ENCODE data around the gene NVL. TPM values are rescaled to one million over a fixed set of nuclear protein-coding genes. Genes with fewer than 3 reads are reported as not detected.

NVL gene
- total and polyA plus RNA-seq, 2 donors (not counting 3 experiments of a cell fraction or from before 2014, with no cell fraction given) = 16.7 to 30.3 TPM

DNA sequence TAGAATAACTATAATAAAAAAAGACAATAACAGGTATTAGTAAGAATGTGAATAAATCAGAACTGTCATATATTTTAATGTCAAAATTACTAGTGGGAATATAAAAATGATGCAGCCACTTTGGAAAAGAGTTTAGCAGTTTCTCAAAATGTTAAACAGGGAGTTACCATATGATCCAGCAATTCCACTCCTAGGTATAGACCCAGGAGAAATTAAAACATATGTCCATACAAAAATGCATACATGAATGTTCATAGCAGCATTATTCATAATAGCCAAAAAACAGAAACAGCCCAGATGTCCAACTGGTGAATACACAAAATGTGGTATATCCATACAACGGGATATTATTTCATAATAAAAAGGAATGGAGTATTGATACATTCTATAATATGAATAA is 71.6 kb downstream of the NVL start:
- H4K20me1 ChIP-seq (replicated peaks; ENCODE audit: control insufficient read depth, extremely low read depth, insufficient read depth, low read length) = no peaks in the 10 kb centered on the region
- FAIRE-seq (no peak), DNase-seq (ENCODE audit: low read depth, low spot score) (no peak)
- dilution Hi-C loops (cut with MboI; ENCODE audit: extremely low pct_ligation_motif_present, low sequenced_read_pairs) (no loop called here), intact Hi-C loops (cut with micrococcal nuclease) (no loop called here)
- ChIA-PET CTCF (interaction anchor here (1.9 kb wide), 1 partner anchor 11 kb away, joined by 6 read pairs; no protein-coding TSS in a partner anchor), POLR2A (no interaction called here)
- no peak overlapping the region for H3K4me2 ChIP-seq (ENCODE audit: insufficient read depth, low read length)
- no peaks in the 10 kb centered on the region for H3K9me3 ChIP-seq (replicated peaks; ENCODE audit: control insufficient read depth, insufficient read depth, low read length)
- BruUV-seq (replicated peaks) = no TSS peak
- no peaks in the 10 kb centered on the region for H3K79me2 ChIP-seq (ENCODE audit: control insufficient read depth, insufficient read depth, low read length)
- no peak overlapping the region for H2AFZ ChIP-seq (ENCODE audit: low read depth, low read length)
- no peak overlapping the region for H3K27ac ChIP-seq (ENCODE audit: insufficient read depth, low read depth, low read length)
- H3K9ac ChIP-seq (replicated peaks; ENCODE audit: extremely low read depth, insufficient read depth, low read length) = no peak overlapping the region
- TF ChIP-seq, protein P1, sequence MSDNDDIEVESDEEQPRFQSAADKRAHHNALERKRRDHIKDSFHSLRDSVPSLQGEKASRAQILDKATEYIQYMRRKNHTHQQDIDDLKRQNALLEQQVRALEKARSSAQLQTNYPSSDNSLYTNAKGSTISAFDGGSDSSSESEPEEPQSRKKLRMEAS (IDR thresholded peaks at IDR 0.05; ENCODE audit: insufficient read depth, insufficient read length) = no peak
- TF ChIP-seq FOS (IDR thresholded peaks at IDR 0.05; ENCODE audit: borderline replicate concordance, insufficient read depth, low read length) (no peak), JUN (IDR thresholded peaks at IDR 0.05; ENCODE audit: borderline replicate concordance, insufficient read depth, insufficient read length, low read depth) (no peak), EZH2 (IDR thresholded peaks at IDR 0.05; ENCODE audit: borderline replicate concordance, low read depth, low read length, severe bottlenecking) (no peak), MYC (IDR thresholded peaks at IDR 0.05; ENCODE audit: low read depth, low read length) (no peak)
- H3K4me3 ChIP-seq (replicated peaks in 1 of 3; ENCODE audit: insufficient read depth in 1 of 3, low read depth in 1 of 3, low read length in 3 of 3) = no peak overlapping the region
- no peaks in the 10 kb centered on the region for H3K36me3 ChIP-seq (ENCODE audit: control insufficient read depth in 2 of 2, extremely low read depth in 1 of 2, insufficient read depth in 2 of 2, low read length in 2 of 2)
- H3K27me3 ChIP-seq (ENCODE audit: control insufficient read depth in 2 of 2, insufficient read depth in 2 of 2, low read length in 2 of 2) = no peaks in the 10 kb centered on the region
- H3K9me1 ChIP-seq (replicated peaks; ENCODE audit: control insufficient read depth, extremely low read depth, insufficient read depth, low read length) = no peaks in the 10 kb centered on the region
- peaks cover 32% of the 10 kb centered on the region for H3K4me1 ChIP-seq (ENCODE audit: control insufficient read depth, extremely low read depth, insufficient read depth, low read length)

DNA sequence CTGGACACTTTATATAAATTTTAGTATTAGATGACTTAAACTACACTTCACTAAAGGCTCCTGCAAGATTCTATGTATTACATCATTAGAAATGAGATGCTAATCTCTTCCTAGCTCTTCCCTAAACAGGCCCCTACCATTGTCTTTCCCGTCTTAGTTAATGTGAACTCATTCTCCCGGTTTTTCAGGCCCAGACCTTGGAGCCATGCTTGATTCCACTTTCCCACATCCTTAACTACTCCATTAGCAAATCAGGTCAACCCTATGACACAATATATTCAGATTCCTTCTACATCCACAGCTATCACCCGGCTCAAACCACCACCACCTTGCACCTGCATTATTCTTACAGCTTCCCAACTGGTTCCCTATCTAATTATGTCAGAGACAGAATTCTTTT is 73.3 kb downstream of the NVL start:
- no peak overlapping the region for H3K4me2 ChIP-seq (ENCODE audit: insufficient read depth, low read length)
- peak; percentile 64 for DNase-seq (ENCODE audit: low read depth, low spot score)
- no peak overlapping the region for H3K27ac ChIP-seq (ENCODE audit: insufficient read depth, low read depth, low read length)
- no TSS peak for BruUV-seq (replicated peaks)
- H3K79me2 ChIP-seq (ENCODE audit: control insufficient read depth, insufficient read depth, low read length) = no peaks in the 10 kb centered on the region
- no peaks in the 10 kb centered on the region for H3K9me3 ChIP-seq (replicated peaks; ENCODE audit: control insufficient read depth, insufficient read depth, low read length)
- dilution Hi-C loops (cut with MboI; ENCODE audit: extremely low pct_ligation_motif_present, low sequenced_read_pairs) (no loop called here), intact Hi-C loops (cut with micrococcal nuclease) (no loop called here)
- no peaks in the 10 kb centered on the region for H3K36me3 ChIP-seq (ENCODE audit: control insufficient read depth in 2 of 2, extremely low read depth in 1 of 2, insufficient read depth in 2 of 2, low read length in 2 of 2)
- peaks cover 22% of the 10 kb centered on the region for H3K4me1 ChIP-seq (ENCODE audit: control insufficient read depth, extremely low read depth, insufficient read depth, low read length)
- no peak for FAIRE-seq
- POLR2A ChIA-PET = interaction anchor here (0.6 to 0.7 kb wide), 2 partner anchors 70 to 549 kb away, joined by 4 to 5 read pairs; no protein-coding TSS in a partner anchor
- H3K9ac ChIP-seq (replicated peaks; ENCODE audit: extremely low read depth, insufficient read depth, low read length) = no peak overlapping the region
- H4K20me1 ChIP-seq (replicated peaks; ENCODE audit: control insufficient read depth, extremely low read depth, insufficient read depth, low read length) = no peaks in the 10 kb centered on the region
- no peaks in the 10 kb centered on the region for H3K27me3 ChIP-seq (ENCODE audit: control insufficient read depth in 2 of 2, insufficient read depth in 2 of 2, low read length in 2 of 2)
- no peaks in the 10 kb centered on the region for H3K9me1 ChIP-seq (replicated peaks; ENCODE audit: control insufficient read depth, extremely low read depth, insufficient read depth, low read length)
- no peak for TF ChIP-seq POLR2A (IDR thresholded peaks at IDR 0.05; ENCODE audit: low read depth, low read length)
- TF ChIP-seq, protein P2, sequence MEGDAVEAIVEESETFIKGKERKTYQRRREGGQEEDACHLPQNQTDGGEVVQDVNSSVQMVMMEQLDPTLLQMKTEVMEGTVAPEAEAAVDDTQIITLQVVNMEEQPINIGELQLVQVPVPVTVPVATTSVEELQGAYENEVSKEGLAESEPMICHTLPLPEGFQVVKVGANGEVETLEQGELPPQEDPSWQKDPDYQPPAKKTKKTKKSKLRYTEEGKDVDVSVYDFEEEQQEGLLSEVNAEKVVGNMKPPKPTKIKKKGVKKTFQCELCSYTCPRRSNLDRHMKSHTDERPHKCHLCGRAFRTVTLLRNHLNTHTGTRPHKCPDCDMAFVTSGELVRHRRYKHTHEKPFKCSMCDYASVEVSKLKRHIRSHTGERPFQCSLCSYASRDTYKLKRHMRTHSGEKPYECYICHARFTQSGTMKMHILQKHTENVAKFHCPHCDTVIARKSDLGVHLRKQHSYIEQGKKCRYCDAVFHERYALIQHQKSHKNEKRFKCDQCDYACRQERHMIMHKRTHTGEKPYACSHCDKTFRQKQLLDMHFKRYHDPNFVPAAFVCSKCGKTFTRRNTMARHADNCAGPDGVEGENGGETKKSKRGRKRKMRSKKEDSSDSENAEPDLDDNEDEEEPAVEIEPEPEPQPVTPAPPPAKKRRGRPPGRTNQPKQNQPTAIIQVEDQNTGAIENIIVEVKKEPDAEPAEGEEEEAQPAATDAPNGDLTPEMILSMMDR (IDR thresholded peaks at IDR 0.05; ENCODE audit: extremely low read depth in 1 of 2, insufficient read depth in 1 of 2, low read depth in 1 of 2, low read length in 2 of 2) = no peak
- peak; percentile 15 for TF ChIP-seq GATA2 (IDR thresholded peaks at IDR 0.05; ENCODE audit: insufficient read depth, insufficient read length, low read depth, low read length)
- H3K4me3 ChIP-seq (replicated peaks in 1 of 3; ENCODE audit: insufficient read depth in 1 of 3, low read depth in 1 of 3, low read length in 3 of 3) = no peak overlapping the region
- H2AFZ ChIP-seq (ENCODE audit: low read depth, low read length) = no peak overlapping the region
- CTCF ChIA-PET = interaction anchor here (0.9 to 1.2 kb wide), 2 partner anchors 16 to 106 kb away, joined by 3 read pairs; no protein-coding TSS in a partner anchor

Data from endothelial cell of umbilical vein (primary cell).